Trophoblast cell (in vitro differentiated cells and primary cell): ENCODE measurements around the gene CLEC16A.
A peak's percentile ranks its signal among the peaks of the same experiment; 100 is the strongest.

Experiments
- DNase-seq, 2 donors: peaks; one replicate each; pipeline ENCODE4 v3.0.0-alpha.2; 2016
- H2AFZ ChIP-seq: 2 replicates; pipeline ENCODE4 v1.6.1; 2013; ENCODE audit warnings: low read length, moderate library complexity, mild to moderate bottlenecking; ENCODE audit not compliant: insufficient read depth, poor library complexity
- H2AK5ac ChIP-seq: 2 replicates; pipeline ENCODE4 v1.6.1; 2013; ENCODE audit warnings: mild to moderate bottlenecking, low read length
- H2BK120ac ChIP-seq: 2 replicates; pipeline ENCODE4 v1.6.1; 2013; ENCODE audit warnings: low read length, mild to moderate bottlenecking, moderate library complexity; ENCODE audit not compliant: insufficient read depth, poor library complexity
- H2BK12ac ChIP-seq: 2 replicates; pipeline ENCODE4 v1.6.1; 2013; ENCODE audit warnings: mild to moderate bottlenecking, low read length, moderate library complexity
- H2BK5ac ChIP-seq: 2 replicates; pipeline ENCODE4 v1.6.1; 2013; ENCODE audit warnings: low read length, low read depth, moderate library complexity, mild to moderate bottlenecking; ENCODE audit not compliant: poor library complexity
- H3K14ac ChIP-seq: 2 replicates; pipeline ENCODE4 v1.6.1; 2013; ENCODE audit warnings: mild to moderate bottlenecking, low read length
- H3K18ac ChIP-seq: 2 replicates; pipeline ENCODE4 v1.6.1; 2013; ENCODE audit warnings: mild to moderate bottlenecking, low read length
- H3K23ac ChIP-seq: 2 replicates; pipeline ENCODE4 v1.6.1; 2013; ENCODE audit warnings: low read length
- H3K27ac ChIP-seq: 2 replicates; pipeline ENCODE4 v1.5.1; 2013; ENCODE audit warnings: low read depth, mild to moderate bottlenecking, inconsistent platforms, low read length, moderate library complexity
- H3K27me3 ChIP-seq: 2 replicates; pipeline ENCODE4 v1.6.1; 2013; ENCODE audit warnings: inconsistent platforms, mild to moderate bottlenecking, low read length, moderate library complexity; ENCODE audit not compliant: insufficient read depth
- H3K36me3 ChIP-seq, 2 experiments: 1 replicate in 1 of 2; 2 replicates in 1 of 2; pipeline ENCODE4 v1.6.1; 2013; ENCODE audit warnings: low read length in 2 of 2, mild to moderate bottlenecking in 2 of 2, moderate library complexity in 1 of 2; ENCODE audit not compliant: insufficient read depth in 2 of 2, control insufficient read depth in 1 of 2
- H3K4ac ChIP-seq: 2 replicates; pipeline ENCODE4 v1.6.1; 2013; ENCODE audit warnings: low read depth, mild to moderate bottlenecking, low read length, moderate library complexity
- H3K4me1 ChIP-seq, 2 experiments: 1 replicate in 1 of 2; 2 replicates in 1 of 2; pipeline ENCODE4 v1.6.1; 2013; ENCODE audit warnings: low read length in 2 of 2, mild to moderate bottlenecking in 2 of 2, moderate library complexity in 1 of 2; ENCODE audit not compliant: insufficient read depth in 2 of 2, control insufficient read depth in 1 of 2
- H3K4me2 ChIP-seq: 2 replicates; pipeline ENCODE4 v1.6.1; 2013; ENCODE audit warnings: inconsistent platforms, mild to moderate bottlenecking, low read length, moderate library complexity
- H3K4me3 ChIP-seq: 2 replicates; pipeline ENCODE4 v1.5.1; 2013; ENCODE audit warnings: mild to moderate bottlenecking, low read depth, low read length, inconsistent platforms
- H3K79me1 ChIP-seq: one replicate; pipeline ENCODE4 v1.6.1; 2013; ENCODE audit warnings: low read length
- H3K79me2 ChIP-seq: 2 replicates; pipeline ENCODE4 v1.6.1; 2013; ENCODE audit warnings: low read length, mild to moderate bottlenecking; ENCODE audit not compliant: control insufficient read depth, insufficient read depth, poor library complexity
- H3K9ac ChIP-seq: 2 replicates; pipeline ENCODE4 v1.6.1; 2013; ENCODE audit warnings: mild to moderate bottlenecking, low read length
- H3K9me3 ChIP-seq: 2 replicates; pipeline ENCODE4 v1.6.1; 2013; ENCODE audit warnings: low read depth, mild to moderate bottlenecking, control low read depth, inconsistent platforms, low read length; ENCODE audit not compliant: insufficient read depth
- H4K12ac ChIP-seq: 2 replicates; pipeline ENCODE4 v1.6.1; 2013; ENCODE audit warnings: low read depth, mild to moderate bottlenecking, low read length, moderate library complexity
- H4K8ac ChIP-seq: 2 replicates; pipeline ENCODE4 v1.6.1; 2013; ENCODE audit warnings: low read depth, mild to moderate bottlenecking, low read length, moderate library complexity
- H4K91ac ChIP-seq: one replicate; pipeline ENCODE4 v1.6.1; 2013; ENCODE audit warnings: low read depth, mild to moderate bottlenecking, low read length, moderate library complexity
- WGBS: extraction: QIAGEN DNeasy Blood & Tissue Kit; methylation state at CpG from one replicate; pipeline ENCODE4 v1.1.7; 2013; ENCODE audit warnings: missing lambda C conversion rate; ENCODE audit not compliant: insufficient read length, insufficient coverage; ENCODE audit errors: extremely low coverage; 5-methylcytosine and 5-hydroxymethylcytosine counted together

Gene CLEC16A

GRCh38 chr16:11179574-11179973 is 235.2 kb downstream of the CLEC16A start:
- peaks cover 0 to 3% of the 10 kb centered on the region in 2 experiments for H3K4me1 ChIP-seq
- H3K4me2 ChIP-seq = no peak overlapping the region
- H3K27ac ChIP-seq = no peak overlapping the region
- H2BK120ac ChIP-seq = no peak overlapping the region
- no peak overlapping the region for H4K91ac ChIP-seq
- no peaks in the 10 kb centered on the region for H3K27me3 ChIP-seq
- no peak overlapping the region for H3K4ac ChIP-seq
- no peak overlapping the region for H3K18ac ChIP-seq
- H3K36me3 ChIP-seq = peaks cover 0 to 4% of the 10 kb centered on the region in 2 experiments
- no CpG with 5 or more reads among the region's 8 CpGs for WGBS
- no peak overlapping the region for H4K8ac ChIP-seq
- no peak overlapping the region for H2AK5ac ChIP-seq
- no peak overlapping the region for H2BK12ac ChIP-seq
- H2AFZ ChIP-seq = no peak overlapping the region
- H3K79me2 ChIP-seq = no peaks in the 10 kb centered on the region
- no peaks in the 10 kb centered on the region for H3K79me1 ChIP-seq
- no peak overlapping the region for H3K4me3 ChIP-seq
- H3K14ac ChIP-seq = no peak overlapping the region
- DNase-seq = no peak
- H3K9me3 ChIP-seq = no peaks in the 10 kb centered on the region
- no peak overlapping the region for H4K12ac ChIP-seq
- H3K23ac ChIP-seq = no peak overlapping the region
- H2BK5ac ChIP-seq = no peak overlapping the region
- no peak overlapping the region for H3K9ac ChIP-seq

GRCh38 chr16:11180489-11180888 is 236.1 kb downstream of the CLEC16A start:
- Histone ChIP-seq H2BK120ac (no peak overlapping the region), H3K9me3 (no peaks in the 10 kb centered on the region), H4K91ac (no peak overlapping the region), H3K79me2 (no peaks in the 10 kb centered on the region), H3K36me3 (peaks cover 0 to 4% of the 10 kb centered on the region in 2 experiments), H4K12ac (no peak overlapping the region), H3K23ac (no peak overlapping the region), H3K27me3 (no peaks in the 10 kb centered on the region), H2AFZ (no peak overlapping the region), H2AK5ac (no peak overlapping the region), H3K14ac (no peak overlapping the region), H3K18ac (no peak overlapping the region), H4K8ac (no peak overlapping the region), H3K4ac (no peak overlapping the region), H3K79me1 (no peaks in the 10 kb centered on the region), H2BK12ac (no peak overlapping the region), H3K4me3 (no peak overlapping the region), H3K27ac (no peak overlapping the region), H3K4me2 (no peak overlapping the region), H2BK5ac (no peak overlapping the region), H3K4me1 (peaks cover 0 to 3% of the 10 kb centered on the region in 2 experiments), H3K9ac (no peak overlapping the region)
- DNase-seq = no peak
- no CpG with 5 or more reads among the region's 6 CpGs for WGBS

GRCh38 chr16:11181242-11181898 is 237.0 kb downstream of the CLEC16A start:
- Histone ChIP-seq H4K8ac (no peak overlapping the region), H3K23ac (no peak overlapping the region), H3K27ac (no peak overlapping the region), H2BK5ac (no peak overlapping the region), H3K4me1 (peaks cover 0 to 3% of the 10 kb centered on the region in 2 experiments), H2AFZ (no peak overlapping the region), H3K36me3 (peaks cover 0 to 4% of the 10 kb centered on the region in 2 experiments), H3K4me3 (no peak overlapping the region), H3K9me3 (no peaks in the 10 kb centered on the region), H3K4me2 (no peak overlapping the region), H3K9ac (no peak overlapping the region), H3K27me3 (no peaks in the 10 kb centered on the region), H2BK12ac (no peak overlapping the region), H3K14ac (no peak overlapping the region), H2AK5ac (no peak overlapping the region), H2BK120ac (no peak overlapping the region), H3K18ac (no peak overlapping the region), H3K4ac (no peak overlapping the region), H3K79me1 (no peaks in the 10 kb centered on the region), H3K79me2 (no peaks in the 10 kb centered on the region), H4K91ac (no peak overlapping the region), H4K12ac (no peak overlapping the region)
- DNase-seq = no peak
- no CpG with 5 or more reads among the region's 20 CpGs for WGBS

- no peak overlapping the region for H3K4me2 ChIP-seq
- no peak overlapping the region for H2BK12ac ChIP-seq
- no peak overlapping the region for H3K9ac ChIP-seq
- H3K23ac ChIP-seq = no peak overlapping the region
- H3K4ac ChIP-seq = no peak overlapping the region
- H3K4me3 ChIP-seq = no peak overlapping the region
- H2BK120ac ChIP-seq = no peak overlapping the region
- DNase-seq = peak in 1 of 2 donors; percentile 39
- H4K91ac ChIP-seq = no peak overlapping the region
- no peak overlapping the region for H3K27ac ChIP-seq
- H2AFZ ChIP-seq = no peak overlapping the region
- peaks cover 0 to 3% of the 10 kb centered on the region in 2 experiments for H3K4me1 ChIP-seq
- no peaks in the 10 kb centered on the region for H3K79me1 ChIP-seq
- no peak overlapping the region for H3K14ac ChIP-seq
- no peak overlapping the region for H4K8ac ChIP-seq
- no peak overlapping the region for H3K18ac ChIP-seq
- no peaks in the 10 kb centered on the region for H3K27me3 ChIP-seq
- no peak overlapping the region for H4K12ac ChIP-seq
- H3K36me3 ChIP-seq = peaks cover 0 to 4% of the 10 kb centered on the region in 2 experiments
- H3K9me3 ChIP-seq = no peaks in the 10 kb centered on the region
- no CpG with 5 or more reads among the region's 12 CpGs for WGBS
- H2AK5ac ChIP-seq = no peak overlapping the region
- no peaks in the 10 kb centered on the region for H3K79me2 ChIP-seq
- H2BK5ac ChIP-seq = no peak overlapping the region
Observed at GRCh38 chr16:11181899-11182279, 237.5 kb downstream of the CLEC16A start.
